Ovary (tissue), 3 donors: Measurements from ENCODE around the gene NPY.

ENCODE experiments used
- EP300 ChIP-seq: sonication (generic); formaldehyde crosslinking; IDR thresholded peaks from one replicate; pipeline ENCODE4 v1.6.1; 2017; ENCODE audit warnings: antibody characterized with exemption
- POLR2A ChIP-seq: fragments of 450-650 bp; IDR thresholded peaks from one replicate; pipeline ENCODE4 v1.6.1; 2017; ENCODE audit warnings: antibody characterized with exemption, mild to moderate bottlenecking, moderate library complexity
- TF ChIP-seq, protein P1 (sequence below), 3 donors: fragments of 450-650 bp in 2 of 3; fragments of 200-600 bp in 1 of 3; IDR thresholded peaks; one replicate each; pipeline versions ENCODE4 v1.5.1 to v1.8.0; 2016 to 2022; ENCODE audit warnings: antibody characterized with exemption in 3 of 3, mild to moderate bottlenecking in 1 of 3
- donor health status: DM: no; HTN: no; CAD: no.

DNA sequence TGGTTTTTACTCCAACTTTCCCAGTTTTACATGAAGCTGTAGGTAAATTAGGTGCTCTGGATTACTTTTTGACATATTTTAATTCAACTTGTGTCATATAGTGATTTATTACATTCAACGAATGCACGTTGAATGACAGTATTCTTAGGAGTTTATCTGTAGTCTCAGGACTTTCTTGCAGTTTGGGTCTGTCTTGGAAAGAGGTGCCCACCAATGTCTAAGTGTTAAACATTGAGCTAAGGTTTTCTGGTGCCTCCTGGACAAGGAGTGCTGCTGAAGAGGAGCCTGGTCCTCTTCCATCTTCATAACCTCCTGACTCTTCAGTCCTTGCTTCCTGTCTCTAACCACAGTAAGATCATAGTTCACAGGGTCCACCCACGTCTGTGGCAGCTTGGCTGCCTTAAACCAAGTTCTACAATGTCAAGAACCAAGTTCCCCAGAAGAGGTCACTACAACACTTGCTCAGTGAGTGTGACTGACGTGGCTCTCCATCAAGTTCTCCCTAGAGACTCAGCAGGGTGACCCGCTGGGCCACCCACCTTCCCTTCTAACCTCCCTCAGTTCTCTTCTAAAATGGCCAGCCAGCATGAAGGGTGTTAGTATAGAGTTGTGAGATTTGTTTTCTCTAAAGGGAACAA lies 6.1 kb downstream of the NPY start:
- TF ChIP-seq EP300 (no peak), POLR2A (no peak)
- TF ChIP-seq, protein P1, sequence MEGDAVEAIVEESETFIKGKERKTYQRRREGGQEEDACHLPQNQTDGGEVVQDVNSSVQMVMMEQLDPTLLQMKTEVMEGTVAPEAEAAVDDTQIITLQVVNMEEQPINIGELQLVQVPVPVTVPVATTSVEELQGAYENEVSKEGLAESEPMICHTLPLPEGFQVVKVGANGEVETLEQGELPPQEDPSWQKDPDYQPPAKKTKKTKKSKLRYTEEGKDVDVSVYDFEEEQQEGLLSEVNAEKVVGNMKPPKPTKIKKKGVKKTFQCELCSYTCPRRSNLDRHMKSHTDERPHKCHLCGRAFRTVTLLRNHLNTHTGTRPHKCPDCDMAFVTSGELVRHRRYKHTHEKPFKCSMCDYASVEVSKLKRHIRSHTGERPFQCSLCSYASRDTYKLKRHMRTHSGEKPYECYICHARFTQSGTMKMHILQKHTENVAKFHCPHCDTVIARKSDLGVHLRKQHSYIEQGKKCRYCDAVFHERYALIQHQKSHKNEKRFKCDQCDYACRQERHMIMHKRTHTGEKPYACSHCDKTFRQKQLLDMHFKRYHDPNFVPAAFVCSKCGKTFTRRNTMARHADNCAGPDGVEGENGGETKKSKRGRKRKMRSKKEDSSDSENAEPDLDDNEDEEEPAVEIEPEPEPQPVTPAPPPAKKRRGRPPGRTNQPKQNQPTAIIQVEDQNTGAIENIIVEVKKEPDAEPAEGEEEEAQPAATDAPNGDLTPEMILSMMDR (IDR thresholded peaks at IDR 0.05), result no peak
